HepG2 (cell line): ENCODE data around the gene ZBTB7A. TPM values are rescaled to one million over a fixed set of nuclear protein-coding genes. Genes with fewer than 3 reads are reported as not detected.

Source experiments
- BCL6 ChIP-seq: IDR thresholded peaks from 2 replicates; pipeline ENCODE4 v1.6.1; 2016; ENCODE audit warnings: missing genetic modification reagents, missing compliant biosample characterization
- BORCS8-MEF2B ChIP-seq: sonication (generic); formaldehyde crosslinking; IDR thresholded peaks from 2 replicates; pipeline ENCODE4 v1.8.0; 2022; ENCODE audit warnings: mild to moderate bottlenecking, missing genetic modification reagents
- GATAD1 ChIP-seq: IDR thresholded peaks from 2 replicates; pipeline ENCODE4 v1.6.1; 2016; ENCODE audit warnings: missing genetic modification reagents, missing compliant biosample characterization
- IKZF1 ChIP-seq: fragments of 450-650 bp; IDR thresholded peaks from 2 replicates; pipeline ENCODE4 v1.7.1; 2016
- KLF12 ChIP-seq: sonication (generic); formaldehyde crosslinking; IDR thresholded peaks from 2 replicates; pipeline ENCODE4 v1.4.0; 2020; ENCODE audit warnings: missing genetic modification reagents, borderline replicate concordance
- MED13 ChIP-seq: sonication (generic); formaldehyde crosslinking; IDR thresholded peaks from 2 replicates; pipeline ENCODE4 v1.5.0; 2020; ENCODE audit warnings: missing genetic modification reagents
- NBN ChIP-seq: fragments of 450-650 bp; conservative IDR thresholded peaks from 2 replicates; pipeline ENCODE4 v1.6.1; 2017
- SP1 ChIP-seq, 2 experiments: fragments of 450-650 bp in 1 of 2; sonication (generic) in 1 of 2; formaldehyde crosslinking in 1 of 2; IDR thresholded peaks; 2 replicates each; pipeline versions ENCODE4 v1.4.0 to v1.6.1; 2016 to 2020; ENCODE audit warnings: missing genetic modification reagents in 1 of 2
- TAF15 ChIP-seq: fragments of 200-400 bp; formaldehyde crosslinking; IDR thresholded peaks from one replicate; pipeline ENCODE4 v1.6.1; 2018; ENCODE audit warnings: mild to moderate bottlenecking, low read depth, low read length; ENCODE audit not compliant: poor library complexity, severe bottlenecking
- ZBTB38 ChIP-seq: sonication (generic); formaldehyde crosslinking; IDR thresholded peaks from 2 replicates; pipeline ENCODE4 v1.5.1; 2020; ENCODE audit warnings: mild to moderate bottlenecking, missing genetic modification reagents
- ZBTB42 ChIP-seq: sonication (generic); formaldehyde crosslinking; IDR thresholded peaks from 2 replicates; pipeline ENCODE4 v1.5.0; 2020; ENCODE audit warnings: mild to moderate bottlenecking, missing genetic modification reagents
- ZNF121 ChIP-seq: sonication (generic); formaldehyde crosslinking; IDR thresholded peaks from 2 replicates; pipeline ENCODE4 v1.5.0; 2020; ENCODE audit warnings: mild to moderate bottlenecking, missing genetic modification reagents
- ZNF292 ChIP-seq: sonication (generic); formaldehyde crosslinking; IDR thresholded peaks from 2 replicates; pipeline ENCODE4 v1.8.1; 2022; ENCODE audit warnings: mild to moderate bottlenecking, low read depth, missing genetic modification reagents, borderline replicate concordance
- ZNF296 ChIP-seq: sonication (generic); formaldehyde crosslinking; conservative IDR thresholded peaks from 2 replicates; pipeline ENCODE4 v1.5.0; 2020; ENCODE audit warnings: mild to moderate bottlenecking, missing genetic modification reagents
- ZNF343 ChIP-seq: sonication (generic); formaldehyde crosslinking; IDR thresholded peaks from 2 replicates; pipeline ENCODE4 v1.4.0; 2020; ENCODE audit warnings: mild to moderate bottlenecking, missing genetic modification reagents
- ZNF44 ChIP-seq: sonication (generic); formaldehyde crosslinking; IDR thresholded peaks from 2 replicates; pipeline ENCODE4 v1.5.1; 2020; ENCODE audit warnings: mild to moderate bottlenecking, missing genetic modification reagents
- ZNF629 ChIP-seq: sonication (generic); formaldehyde crosslinking; conservative IDR thresholded peaks from 2 replicates; pipeline ENCODE4 v1.5.0; 2020; ENCODE audit warnings: missing genetic modification reagents
- ZNF674 ChIP-seq: sonication (generic); formaldehyde crosslinking; IDR thresholded peaks from 2 replicates; pipeline ENCODE4 v1.5.0; 2020; ENCODE audit warnings: low read depth, mild to moderate bottlenecking, missing genetic modification reagents
- ZNF782 ChIP-seq: sonication (generic); formaldehyde crosslinking; IDR thresholded peaks from 2 replicates; pipeline ENCODE4 v1.4.0; 2020; ENCODE audit warnings: missing genetic modification reagents, mild to moderate bottlenecking, borderline replicate concordance
- polyA plus RNA-seq, 8 experiments: library from polyadenylated mRNA; depleted of rRNA in 3 of 8; stranded (reverse) in 7 of 8; unstranded in 1 of 8; fragments of >200 nt; fragmentation: Illumina TruSeq in 4 of 8; extraction: Trizol in 4 of 8; gene quantifications; 2 replicates each; pipeline versions ENCODE4 v1.2.1 to v1.2.3, GENCODE V29; 2011 to 2016; ENCODE audit warnings: low read depth in 4 of 8, missing spikeins in 1 of 8, mixed read lengths in 1 of 8; ENCODE audit not compliant: insufficient read depth in 1 of 8
- total RNA-seq, 5 experiments: library from RNA; depleted of rRNA; stranded (reverse); fragments of >200 nt; fragmentation: Illumina TruSeq; extraction: Trizol; gene quantifications; 2 replicates each; pipeline ENCODE4 v1.2.3, GENCODE V29; 2016; ENCODE audit warnings: low read depth in 1 of 5
- TF ChIP-seq, protein P1 (sequence below): sonication (generic); formaldehyde crosslinking; IDR thresholded peaks from 2 replicates; pipeline ENCODE4 v1.4.0; 2020; ENCODE audit warnings: mild to moderate bottlenecking, low read depth, missing genetic modification reagents
- TF ChIP-seq, protein P2 (sequence below): sonication (generic); formaldehyde crosslinking; IDR thresholded peaks from 2 replicates; pipeline ENCODE4 v1.5.0; 2020; ENCODE audit warnings: missing genetic modification reagents
- TF ChIP-seq, protein P3 (sequence below): sonication (generic); formaldehyde crosslinking; IDR thresholded peaks from 2 replicates; pipeline ENCODE4 v1.9.0; 2021; ENCODE audit warnings: missing genetic modification reagents, borderline replicate concordance
- TF ChIP-seq, protein P4 (sequence below): sonication (generic); formaldehyde crosslinking; IDR thresholded peaks from 2 replicates; pipeline ENCODE4 v1.8.1; 2023; ENCODE audit warnings: missing genetic modification reagents, mild to moderate bottlenecking, borderline replicate concordance
- TF ChIP-seq, protein P5 (sequence below): sonication (generic); formaldehyde crosslinking; IDR thresholded peaks from 2 replicates; pipeline ENCODE4 v1.4.0; 2020; ENCODE audit warnings: mild to moderate bottlenecking, missing genetic modification reagents, borderline replicate concordance

Gene ZBTB7A
- total and polyA plus RNA-seq, 2 of the 13 experiments (the other 11 are each of a cell fraction or from before 2014, with no cell fraction given), result 3.6 to 4.0 TPM

DNA sequence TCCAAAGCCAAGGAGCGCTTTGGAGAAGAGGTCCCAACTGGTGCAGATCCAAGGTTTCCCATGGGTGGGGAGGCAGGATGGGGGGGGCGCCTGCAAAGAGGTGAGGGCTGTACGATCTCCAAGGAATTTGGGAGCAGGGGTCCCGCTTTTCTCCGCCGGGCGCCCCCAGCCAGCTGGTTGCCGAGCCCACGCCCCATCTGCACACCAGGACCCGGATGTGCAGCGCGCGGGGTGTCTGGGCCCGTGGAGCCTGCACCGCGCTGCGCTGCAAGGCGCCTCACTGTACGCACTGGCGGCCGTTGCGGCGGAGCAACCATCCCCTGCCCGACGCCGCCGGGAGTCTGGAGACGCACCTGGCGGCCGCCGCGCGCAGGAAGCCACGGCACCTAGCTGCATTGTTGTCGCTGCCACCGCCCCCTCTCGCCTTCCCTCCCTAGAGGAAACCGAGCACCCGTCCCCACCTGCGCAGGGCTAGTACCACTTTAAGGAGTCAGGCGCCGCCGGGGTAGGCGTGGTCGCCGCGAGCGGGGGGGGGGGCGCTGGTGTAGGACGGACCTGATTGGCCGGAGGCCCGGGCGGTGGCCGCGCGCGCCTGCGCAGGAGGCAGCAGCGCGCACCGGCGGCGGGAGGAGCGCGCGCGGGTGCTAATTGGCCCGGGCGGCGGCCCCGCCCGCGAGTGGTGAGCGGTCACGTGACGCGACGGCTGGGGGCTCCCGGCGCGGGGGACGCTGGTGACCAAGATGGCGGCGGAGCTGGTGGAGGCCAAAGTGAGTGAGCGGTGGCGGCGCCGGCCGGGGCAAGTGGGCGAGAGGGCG is 59.5 kb downstream of the ZBTB7A start, which contains the start of gene PIAS4 (continued):
- TF ChIP-seq ZNF121 (CRISPR knock-in tag) (0 out of 2 replicates have a peak, but pooled peaks have one; percentile 30), ZBTB38 (CRISPR knock-in tag) (peak; percentile 88), ZNF782 (CRISPR knock-in tag) (peak; percentile 73; the same call in 1 of the 2 replicates), TAF15 (no peak), SP1 (IDR thresholded peaks at IDR 0.05) (no peak), SP1 (CRISPR knock-in tag; IDR thresholded peaks at IDR 0.05) (peak; percentile 84), ZBTB42 (CRISPR knock-in tag) (0 out of 2 replicates have a peak, but pooled peaks have one; percentile 54), IKZF1 (no peak), BORCS8-MEF2B (CRISPR knock-in tag) (peak; percentile 79), ZNF292 (no peak), KLF12 (CRISPR knock-in tag) (0 out of 2 replicates have a peak, but pooled peaks have one; percentile 78), MED13 (CRISPR knock-in tag) (no peak), ZNF296 (CRISPR knock-in tag) (no peak), NBN (no peak), ZNF629 (CRISPR knock-in tag) (no peak), ZNF44 (CRISPR knock-in tag) (no peak), GATAD1 (CRISPR knock-in tag) (peak; percentile 79), BCL6 (0 out of 2 replicates have a peak, but pooled peaks have one; percentile 18), ZNF343 (CRISPR knock-in tag) (no peak), ZNF674 (CRISPR knock-in tag) (no peak)
- TF ChIP-seq, protein P1, sequence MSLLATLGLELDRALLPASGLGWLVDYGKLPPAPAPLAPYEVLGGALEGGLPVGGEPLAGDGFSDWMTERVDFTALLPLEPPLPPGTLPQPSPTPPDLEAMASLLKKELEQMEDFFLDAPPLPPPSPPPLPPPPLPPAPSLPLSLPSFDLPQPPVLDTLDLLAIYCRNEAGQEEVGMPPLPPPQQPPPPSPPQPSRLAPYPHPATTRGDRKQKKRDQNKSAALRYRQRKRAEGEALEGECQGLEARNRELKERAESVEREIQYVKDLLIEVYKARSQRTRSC (CRISPR knock-in tag), result no peak
- TF ChIP-seq, protein P2, sequence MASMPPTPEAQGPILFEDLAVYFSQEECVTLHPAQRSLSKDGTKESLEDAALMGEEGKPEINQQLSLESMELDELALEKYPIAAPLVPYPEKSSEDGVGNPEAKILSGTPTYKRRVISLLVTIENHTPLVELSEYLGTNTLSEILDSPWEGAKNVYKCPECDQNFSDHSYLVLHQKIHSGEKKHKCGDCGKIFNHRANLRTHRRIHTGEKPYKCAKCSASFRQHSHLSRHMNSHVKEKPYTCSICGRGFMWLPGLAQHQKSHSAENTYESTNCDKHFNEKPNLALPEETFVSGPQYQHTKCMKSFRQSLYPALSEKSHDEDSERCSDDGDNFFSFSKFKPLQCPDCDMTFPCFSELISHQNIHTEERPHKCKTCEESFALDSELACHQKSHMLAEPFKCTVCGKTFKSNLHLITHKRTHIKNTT (CRISPR knock-in tag), result no peak
- TF ChIP-seq, protein P3, sequence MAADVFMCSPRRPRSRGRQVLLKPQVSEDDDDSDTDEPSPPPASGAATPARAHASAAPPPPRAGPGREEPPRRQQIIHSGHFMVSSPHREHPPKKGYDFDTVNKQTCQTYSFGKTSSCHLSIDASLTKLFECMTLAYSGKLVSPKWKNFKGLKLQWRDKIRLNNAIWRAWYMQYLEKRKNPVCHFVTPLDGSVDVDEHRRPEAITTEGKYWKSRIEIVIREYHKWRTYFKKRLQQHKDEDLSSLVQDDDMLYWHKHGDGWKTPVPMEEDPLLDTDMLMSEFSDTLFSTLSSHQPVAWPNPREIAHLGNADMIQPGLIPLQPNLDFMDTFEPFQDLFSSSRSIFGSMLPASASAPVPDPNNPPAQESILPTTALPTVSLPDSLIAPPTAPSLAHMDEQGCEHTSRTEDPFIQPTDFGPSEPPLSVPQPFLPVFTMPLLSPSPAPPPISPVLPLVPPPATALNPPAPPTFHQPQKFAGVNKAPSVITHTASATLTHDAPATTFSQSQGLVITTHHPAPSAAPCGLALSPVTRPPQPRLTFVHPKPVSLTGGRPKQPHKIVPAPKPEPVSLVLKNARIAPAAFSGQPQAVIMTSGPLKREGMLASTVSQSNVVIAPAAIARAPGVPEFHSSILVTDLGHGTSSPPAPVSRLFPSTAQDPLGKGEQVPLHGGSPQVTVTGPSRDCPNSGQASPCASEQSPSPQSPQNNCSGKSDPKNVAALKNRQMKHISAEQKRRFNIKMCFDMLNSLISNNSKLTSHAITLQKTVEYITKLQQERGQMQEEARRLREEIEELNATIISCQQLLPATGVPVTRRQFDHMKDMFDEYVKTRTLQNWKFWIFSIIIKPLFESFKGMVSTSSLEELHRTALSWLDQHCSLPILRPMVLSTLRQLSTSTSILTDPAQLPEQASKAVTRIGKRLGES (CRISPR knock-in tag), result no peak
- TF ChIP-seq, protein P4, sequence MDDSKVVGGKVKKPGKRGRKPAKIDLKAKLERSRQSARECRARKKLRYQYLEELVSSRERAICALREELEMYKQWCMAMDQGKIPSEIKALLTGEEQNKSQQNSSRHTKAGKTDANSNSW (CRISPR knock-in tag), result 0 out of 2 replicates have a peak, but pooled peaks have one; percentile 70
- TF ChIP-seq, protein P5, sequence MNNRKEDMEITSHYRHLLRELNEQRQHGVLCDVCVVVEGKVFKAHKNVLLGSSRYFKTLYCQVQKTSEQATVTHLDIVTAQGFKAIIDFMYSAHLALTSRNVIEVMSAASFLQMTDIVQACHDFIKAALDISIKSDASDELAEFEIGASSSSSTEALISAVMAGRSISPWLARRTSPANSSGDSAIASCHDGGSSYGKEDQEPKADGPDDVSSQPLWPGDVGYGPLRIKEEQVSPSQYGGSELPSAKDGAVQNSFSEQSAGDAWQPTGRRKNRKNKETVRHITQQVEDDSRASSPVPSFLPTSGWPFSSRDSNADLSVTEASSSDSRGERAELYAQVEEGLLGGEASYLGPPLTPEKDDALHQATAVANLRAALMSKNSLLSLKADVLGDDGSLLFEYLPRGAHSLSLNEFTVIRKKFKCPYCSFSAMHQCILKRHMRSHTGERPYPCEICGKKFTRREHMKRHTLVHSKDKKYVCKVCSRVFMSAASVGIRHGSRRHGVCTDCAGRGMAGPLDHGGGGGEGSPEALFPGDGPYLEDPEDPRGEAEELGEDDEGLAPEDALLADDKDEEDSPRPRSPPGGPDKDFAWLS (CRISPR knock-in tag), result no peak
